GM19240 (cell line): ENCODE measurements around the gene PLEKHA6.
A peak's percentile ranks its signal among the peaks of the same experiment; 100 is the strongest.

Source experiments
- DNase-seq: peaks from one replicate; pipeline ENCODE4 v3.0.0; 2011; ENCODE audit warnings: low spot score; ENCODE audit not compliant: insufficient read length

Gene PLEKHA6

GRCh38 chr1:204216880-204217647 is 142.7 kb downstream of the PLEKHA6 start:
- DNase-seq, result no peak

- DNase-seq, result no peak
These were observed 143.5 kb downstream of the PLEKHA6 start for GRCh38 chr1:204216236-204216635.

GRCh38 chr1:204213668-204214662 is 145.8 kb downstream of the PLEKHA6 start, which contains the start of gene GOLT1A:
Gene GOLT1A, minus strand, starts transcription at chr1:204213988. Its CDS starts 82 bp downstream, at chr1:204213906.
- no peak for DNase-seq

GRCh38 chr1:204212715-204213114 is 147.0 kb downstream of the PLEKHA6 start:
- DNase-seq, result no peak

GRCh38 chr1:204211046-204211445 is 148.7 kb downstream of the PLEKHA6 start:
- DNase-seq, result no peak

- DNase-seq, result peak; percentile 86
These were observed 152.6 kb downstream of the PLEKHA6 start for GRCh38 chr1:204207136-204207616.

- DNase-seq, result no peak
These were observed 153.6 kb downstream of the PLEKHA6 start for GRCh38 chr1:204206121-204206520.

GRCh38 chr1:204205486-204205885 is 154.2 kb downstream of the PLEKHA6 start:
- no peak for DNase-seq

- no peak for DNase-seq
These were observed 154.8 kb downstream of the PLEKHA6 start for GRCh38 chr1:204204944-204205343.

- no peak for DNase-seq
These were observed 156.4 kb downstream of the PLEKHA6 start for GRCh38 chr1:204203206-204203767.

- DNase-seq, result no peak
These were observed 157.2 kb downstream of the PLEKHA6 start for GRCh38 chr1:204202481-204202880.

GRCh38 chr1:204201348-204202040 is 158.2 kb downstream of the PLEKHA6 start:
- no peak for DNase-seq

- DNase-seq, result no peak
These were observed 160.2 kb downstream of the PLEKHA6 start for GRCh38 chr1:204199579-204199978.

- DNase-seq, result no peak
These were observed 161.1 kb downstream of the PLEKHA6 start for GRCh38 chr1:204198348-204199340.

GRCh38 chr1:204197068-204197467 is 162.7 kb downstream of the PLEKHA6 start:
- no peak for DNase-seq

- DNase-seq, result no peak
These were observed 163.5 kb downstream of the PLEKHA6 start, which contains the start of gene KISS1 for GRCh38 chr1:204196068-204196795. Gene KISS1, minus strand, starts transcription at chr1:204196491. Its CDS starts 3,615 bp downstream, at chr1:204192876.

GRCh38 chr1:204194771-204195170 is 165.0 kb downstream of the PLEKHA6 start:
- DNase-seq, result no peak

- no peak for DNase-seq
These were observed 165.6 kb downstream of the PLEKHA6 start for GRCh38 chr1:204194080-204194479.
